Smooth muscle cell (in vitro differentiated cells): Measurements from ENCODE around the gene ETV3. TPM values are rescaled to one million over a fixed set of nuclear protein-coding genes. Genes with fewer than 3 reads are reported as not detected.

Source experiments
- polyA plus RNA-seq: library from polyadenylated mRNA; unstranded; fragments of >200 nt; fragmentation: Nextera tagmentation; extraction: Ambion mirVana; gene quantifications from 2 replicates; pipeline ENCODE4 v1.2.1, GENCODE V29; 2016
- total RNA-seq: library from RNA; depleted of rRNA; stranded (reverse); fragments of >200 nt; gene quantifications from 2 replicates; pipeline ENCODE4 v1.2.3, GENCODE V29; 2014

Gene ETV3
- total and polyA plus RNA-seq, 2 experiments from 2014 or later = 11.4 to 33.2 TPM

Other genes with a start within 250 kb of the ETV3 start
- gene PEAR1, start 244.7 kb downstream of the ETV3 start, total RNA-seq = 2.3 and 2.7 TPM in 2 replicates
- gene PEAR1, start 244.7 kb downstream of the ETV3 start, polyA plus RNA-seq = 3.7 and 4.4 TPM in 2 replicates
- not detected in 2 replicates for gene LRRC71, start 217.8 kb downstream of the ETV3 start, total RNA-seq
- gene LRRC71, start 217.8 kb downstream of the ETV3 start, polyA plus RNA-seq = 0.33 TPM in 1 of 2 replicates, not detected in the other
- 15.1 and 22.4 TPM in 2 replicates for gene ARHGEF11, start 92.7 kb downstream of the ETV3 start, total RNA-seq
- 18.1 and 20.1 TPM in 2 replicates for gene ARHGEF11, start 92.7 kb downstream of the ETV3 start, polyA plus RNA-seq
- gene ETV3L, start 38.6 kb downstream of the ETV3 start, total RNA-seq = 0.31 TPM in 1 of 2 replicates, not detected in the other
- 0.15 TPM in 1 of 2 replicates, not detected in the other for gene ETV3L, start 38.6 kb downstream of the ETV3 start, polyA plus RNA-seq